Endometrium (tissue), 2 donors: ENCODE results near the gene TPP1.

Experiments
- FAIRE-seq: peaks from 2 replicates; lab custom pipeline; 2012; peaks lifted over from hg19 to GRCh38; lab: Jason Lieb, UNC
- donor health status: control.
- donor health status: control.

Gene TPP1

GRCh38 chr11:6646918-6647679 lies 27.9 kb upstream of the TPP1 start:
- FAIRE-seq, result peak; percentile 4

DNA sequence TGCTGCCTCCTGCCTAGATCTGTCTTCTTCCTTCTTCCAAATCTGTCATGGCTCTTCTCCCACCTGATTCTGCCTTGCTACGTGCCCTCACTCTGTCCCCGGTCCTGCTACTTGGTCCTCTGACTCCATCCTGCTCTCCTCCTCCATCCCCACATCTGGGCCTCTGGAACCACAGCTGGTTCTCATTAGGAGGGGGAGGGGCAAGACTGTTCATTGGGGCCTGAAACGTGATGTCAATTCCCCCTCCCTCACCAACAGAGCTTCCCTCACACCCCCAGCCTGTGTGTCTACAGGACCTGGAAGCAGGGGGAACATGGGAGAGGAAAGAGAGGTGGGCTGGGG lies 27.3 kb upstream of the TPP1 start:
- no peak for FAIRE-seq

DNA sequence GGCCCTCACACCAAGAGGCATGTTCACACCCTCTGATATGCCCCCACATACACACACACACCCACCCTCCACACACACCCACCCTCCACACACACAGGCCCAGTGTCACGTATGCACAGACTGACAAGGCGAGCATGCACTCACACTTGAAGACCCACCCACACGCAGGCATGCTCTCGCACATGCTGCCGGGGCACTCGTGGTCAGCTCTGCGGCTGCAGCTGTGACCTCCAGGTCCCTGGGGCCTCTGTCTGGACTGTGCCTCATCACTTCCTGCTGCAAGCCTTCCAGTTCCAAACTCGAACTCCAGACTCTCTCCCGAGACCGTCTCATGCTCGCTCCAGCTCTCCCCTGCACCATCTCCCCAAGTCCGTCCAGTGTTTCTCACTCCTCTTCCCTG lies 26.8 kb upstream of the TPP1 start:
- no peak for FAIRE-seq

DNA sequence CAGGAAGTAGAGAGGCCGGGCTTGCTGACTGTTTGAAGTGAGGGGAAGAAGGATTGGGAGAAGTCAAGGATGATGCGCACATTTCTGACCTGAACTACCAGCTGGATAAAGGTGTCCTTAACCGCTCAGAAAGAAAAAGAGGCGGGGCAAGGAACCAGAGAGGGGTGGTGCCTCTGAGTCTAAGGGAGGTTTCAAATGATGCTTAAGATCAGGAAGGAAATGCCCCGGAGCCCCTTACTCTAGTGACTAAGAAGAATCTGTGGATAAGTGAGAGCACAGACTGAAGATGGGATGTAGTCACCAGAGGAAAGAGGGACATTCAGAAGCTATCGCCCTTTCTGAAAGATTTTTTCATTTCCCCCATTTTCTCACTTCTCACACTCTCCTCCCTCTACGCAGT lies 23.7 kb upstream of the TPP1 start:
- no peak for FAIRE-seq

DNA sequence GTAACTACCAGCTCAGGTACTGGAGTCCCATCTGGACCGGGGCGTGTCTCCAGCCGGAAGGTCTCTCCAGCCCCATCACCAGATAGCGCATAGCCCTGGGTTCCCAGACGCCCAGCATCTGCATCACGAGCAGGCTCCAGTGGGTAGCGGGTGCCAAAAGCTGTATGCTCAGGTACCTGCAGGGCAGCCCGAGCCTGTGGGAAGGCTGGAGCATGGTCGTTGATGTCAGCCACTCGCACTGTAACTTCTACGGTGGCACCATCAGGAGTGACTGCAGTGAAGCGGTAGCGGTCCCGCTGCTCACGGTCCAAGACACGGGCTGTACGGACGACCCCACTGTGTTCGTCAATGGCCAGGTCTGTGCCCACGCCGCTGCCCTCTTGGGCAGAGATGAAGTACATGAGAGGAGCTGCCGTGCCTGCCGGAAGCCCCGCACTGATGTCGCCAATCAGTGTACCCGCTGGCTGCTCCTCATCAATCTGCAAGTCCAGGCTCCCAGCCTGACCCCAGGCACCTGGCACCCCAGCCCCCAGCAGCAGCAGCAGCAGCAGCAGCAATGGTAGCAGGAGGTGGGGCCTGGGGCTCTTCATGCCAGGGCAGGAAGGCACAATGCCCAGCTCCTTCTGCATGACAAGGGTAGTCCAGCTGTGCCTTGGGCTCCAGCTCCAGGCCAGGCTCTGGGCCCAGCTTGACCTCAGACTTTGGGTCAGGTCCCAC lies 21.9 kb upstream of the TPP1 start:
- no peak for FAIRE-seq

DNA sequence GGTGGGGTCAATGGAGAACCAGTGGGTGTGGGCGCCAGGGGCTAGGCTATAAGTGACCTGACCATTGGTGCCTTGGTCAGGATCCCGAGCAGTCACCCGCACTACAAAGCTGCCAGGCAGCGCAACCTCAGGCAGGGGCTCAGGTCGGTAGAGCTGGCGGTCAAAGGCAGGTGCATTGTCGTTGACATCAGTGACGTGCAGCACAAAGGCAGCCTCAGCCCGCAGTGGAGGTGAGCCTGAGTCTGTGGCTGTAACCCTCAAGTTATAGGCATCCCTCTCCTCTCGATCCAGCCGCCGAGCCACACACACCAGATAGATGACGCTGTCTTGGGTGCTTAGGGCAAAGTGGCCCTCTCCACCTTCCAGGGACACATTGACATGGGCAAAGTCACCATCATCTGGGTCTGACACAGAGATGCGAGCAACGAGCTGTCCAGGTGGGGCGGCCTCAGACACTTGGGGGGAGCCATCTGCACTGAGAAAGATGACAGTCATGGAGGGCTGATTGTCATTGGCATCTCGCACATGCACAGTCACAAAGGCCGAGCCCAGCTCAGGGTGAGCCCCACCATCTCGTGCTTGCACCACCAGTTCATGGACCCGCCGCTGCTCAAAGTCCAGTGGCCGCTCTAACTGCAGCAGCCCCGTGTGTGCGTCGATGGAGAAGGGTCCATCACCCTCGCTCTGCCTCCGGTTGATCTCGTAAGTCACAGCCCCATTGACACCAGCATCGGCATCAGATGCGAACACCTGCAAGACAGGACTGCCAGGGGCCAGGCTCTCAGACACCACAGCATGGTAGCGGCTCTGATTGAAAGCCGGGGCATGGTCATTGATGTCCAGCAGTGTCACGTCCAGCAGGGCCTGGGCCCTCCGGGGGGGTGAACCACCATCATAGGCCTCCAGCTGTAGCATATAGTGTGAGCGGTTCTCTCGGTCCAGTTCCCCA lies 21.1 kb upstream of the TPP1 start:
- FAIRE-seq, result no peak

DNA sequence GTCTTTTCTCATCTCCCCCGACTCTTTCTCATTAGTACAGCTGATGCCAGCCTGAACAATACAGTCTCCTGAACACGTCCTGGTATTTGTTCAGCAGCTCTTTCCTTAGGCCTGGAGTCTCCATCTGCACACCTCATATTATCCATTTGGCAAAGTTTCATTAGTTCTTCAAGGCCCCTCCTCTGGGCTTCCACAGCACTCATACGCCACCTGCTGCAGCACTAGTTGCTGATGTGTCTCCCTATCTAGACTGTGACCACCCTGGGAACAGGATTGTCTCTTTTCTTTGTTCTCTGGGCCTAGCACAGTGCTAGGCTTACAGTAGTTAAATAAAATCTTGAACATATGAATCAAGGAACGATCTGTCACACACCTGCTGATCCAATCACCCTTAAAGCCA lies 19.2 kb upstream of the TPP1 start:
- FAIRE-seq, result no peak

DNA sequence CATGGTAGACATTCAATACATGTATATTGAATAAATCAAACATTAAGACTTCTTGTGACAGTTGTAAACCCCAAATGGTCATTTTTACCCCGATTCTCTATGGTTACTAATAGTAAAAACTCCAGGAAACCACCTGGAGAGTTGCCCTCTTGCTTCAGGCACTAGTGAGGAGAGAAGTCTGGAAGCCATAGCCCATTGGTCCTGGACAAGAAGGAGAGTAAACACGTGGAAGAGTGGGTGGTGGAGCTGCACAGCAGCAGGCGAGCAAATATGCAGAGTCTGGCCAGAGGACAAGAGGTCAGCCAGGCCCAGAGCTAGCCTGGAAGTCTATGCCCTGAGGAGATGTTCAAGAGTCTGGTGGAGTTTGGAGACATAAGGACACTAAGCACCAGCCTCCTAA lies 18.6 kb upstream of the TPP1 start:
- FAIRE-seq, result no peak

DNA sequence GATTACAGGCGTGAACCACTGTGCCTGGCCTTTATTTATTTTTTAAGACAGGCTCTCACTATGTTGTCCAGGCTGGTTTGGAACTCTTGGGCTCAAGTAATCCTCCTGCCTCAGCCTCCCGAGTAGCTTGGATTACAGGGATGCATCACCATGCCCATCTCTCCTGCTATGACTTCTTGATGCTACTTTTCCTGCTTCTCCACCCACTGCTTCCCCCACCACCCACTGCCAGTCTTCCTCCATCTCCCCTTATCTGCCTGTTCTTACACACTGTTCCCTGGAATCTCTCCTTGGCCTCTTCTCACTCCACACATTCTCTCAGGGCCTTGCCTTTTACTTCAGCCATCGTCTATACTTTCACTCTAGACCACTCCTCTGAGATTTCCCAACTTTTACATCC lies 17.3 kb upstream of the TPP1 start:
- no peak for FAIRE-seq

DNA sequence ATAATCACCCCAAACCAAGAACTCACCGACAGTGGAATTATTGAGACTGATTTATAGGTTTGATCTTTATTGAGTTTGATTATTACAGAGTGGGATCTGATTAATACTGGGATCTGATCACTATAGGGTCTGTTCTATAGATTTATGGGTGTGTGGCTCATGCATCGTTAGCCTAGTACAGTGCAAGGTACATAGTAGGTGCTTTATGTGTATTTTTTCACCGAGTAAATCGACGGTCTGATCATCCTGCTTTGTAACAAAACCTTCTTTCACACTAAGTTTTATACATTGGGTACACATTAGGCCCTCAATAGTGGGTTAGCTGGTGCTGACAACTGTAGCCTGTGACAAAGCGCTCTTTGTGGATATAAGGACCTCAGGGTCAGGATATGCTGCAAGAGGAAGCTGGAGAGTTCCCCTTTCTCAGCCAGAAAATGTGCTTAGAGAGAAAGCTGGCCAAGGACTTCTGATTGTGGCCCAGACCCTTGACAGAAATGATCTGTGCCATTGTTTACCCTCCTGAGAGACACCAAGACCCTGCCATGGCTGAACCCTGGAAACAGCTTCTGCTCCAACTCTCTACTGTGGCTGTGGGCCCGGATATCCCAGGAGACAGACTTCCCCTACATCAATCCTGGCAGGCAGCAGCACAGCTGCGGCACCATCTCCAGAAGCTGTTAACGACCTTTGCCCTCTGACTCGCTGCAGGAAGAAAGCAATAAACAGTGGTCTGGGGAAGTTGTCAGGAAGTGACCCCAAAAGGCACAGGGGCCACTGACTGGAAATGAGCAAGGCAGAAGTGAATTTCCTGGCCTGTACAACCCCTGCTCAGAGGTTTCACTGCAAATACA lies 16.1 kb upstream of the TPP1 start:
- no peak for FAIRE-seq

DNA sequence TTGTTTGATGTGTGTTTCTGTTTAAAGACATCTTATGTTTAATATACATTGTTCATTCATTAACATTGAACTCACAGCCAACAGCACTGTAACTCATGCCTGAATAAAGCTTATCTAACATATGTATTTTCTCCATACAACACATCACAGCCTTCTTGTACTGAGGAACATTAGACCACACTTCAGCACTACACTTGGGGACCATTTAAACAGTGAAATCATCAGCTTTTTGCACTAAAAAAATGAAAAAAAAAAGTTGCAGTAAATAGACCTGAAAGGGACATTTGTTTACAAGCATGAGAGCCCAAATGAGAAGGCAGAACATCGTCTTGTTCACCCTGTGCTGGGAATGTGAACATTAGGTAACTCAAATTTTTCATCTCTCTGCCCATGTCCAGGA lies 15.3 kb upstream of the TPP1 start:
- no peak for FAIRE-seq

DNA sequence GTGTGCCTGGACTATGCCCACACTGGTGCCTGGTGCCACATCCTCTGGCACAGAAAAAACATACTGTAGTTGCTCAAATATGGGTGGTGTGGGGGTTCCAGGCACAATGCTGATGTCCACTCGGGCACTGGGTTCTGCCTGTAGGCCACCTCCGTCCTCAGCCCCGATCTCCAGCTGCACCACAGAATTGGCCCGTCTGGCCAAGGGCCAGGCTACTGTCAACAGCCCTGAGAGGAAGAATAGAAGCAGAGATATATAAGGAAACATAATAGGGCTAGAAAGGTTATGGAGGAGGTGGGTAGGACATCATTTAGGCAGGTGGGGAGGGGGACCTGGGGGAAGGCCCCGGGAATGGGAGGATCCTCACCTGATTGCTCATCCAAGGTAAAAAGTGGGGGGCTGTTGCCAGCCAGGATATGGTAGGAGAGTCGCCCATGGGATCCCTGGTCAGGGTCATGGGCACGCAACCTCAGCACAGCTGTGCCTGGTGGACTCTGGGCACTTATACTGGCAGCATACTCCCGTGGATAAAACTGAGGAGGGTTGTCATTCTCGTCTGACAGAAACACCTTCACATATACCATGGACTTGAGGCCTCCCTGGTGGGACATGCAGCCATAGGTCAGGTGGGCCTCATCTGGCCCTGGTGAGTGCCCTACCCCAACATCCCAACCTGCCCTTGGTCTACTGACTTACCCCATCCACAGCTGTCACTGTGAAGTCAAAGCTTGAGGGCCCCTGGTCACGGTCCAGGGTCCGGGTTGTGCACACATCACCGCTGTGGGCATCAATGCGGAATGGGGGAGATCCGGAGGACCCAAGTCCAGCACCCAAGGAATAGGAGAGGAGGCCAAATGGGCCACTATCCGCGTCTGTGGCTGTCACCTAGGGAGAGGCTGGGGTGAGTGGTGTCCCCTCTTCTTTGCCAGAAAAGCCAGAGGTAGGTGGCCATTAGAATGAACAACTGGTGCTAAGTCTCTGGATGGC lies 14.5 kb upstream of the TPP1 start:
- FAIRE-seq, result no peak

GRCh38 chr11:6632116-6633073 lies 13.2 kb upstream of the TPP1 start:
- no peak for FAIRE-seq

DNA sequence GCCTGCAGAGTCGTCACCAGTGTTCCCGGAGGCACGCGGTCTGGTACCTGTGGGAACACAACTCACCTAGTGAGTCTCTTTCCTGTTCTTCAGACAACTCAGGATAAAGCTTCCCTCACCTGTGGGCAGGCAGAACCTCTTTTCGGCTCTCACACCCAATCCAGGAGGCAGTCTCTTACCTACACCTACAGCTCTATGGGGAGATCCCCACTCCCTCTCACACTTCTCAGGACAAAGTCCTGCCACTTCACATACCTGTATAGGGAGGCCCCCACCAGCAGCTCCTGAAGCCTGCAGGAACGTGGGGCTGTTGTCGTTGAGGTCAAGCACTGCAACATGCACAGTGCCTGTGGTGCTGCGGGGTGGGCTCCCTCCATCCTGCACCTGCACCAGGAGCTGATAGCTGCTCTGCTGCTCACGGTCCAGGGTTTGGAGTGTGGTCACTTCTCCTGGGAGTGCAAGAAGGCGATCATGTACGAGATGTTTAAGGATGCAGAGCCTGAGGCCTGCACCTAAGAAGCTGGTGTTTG lies 12.2 kb upstream of the TPP1 start:
- FAIRE-seq, result no peak

- no peak for FAIRE-seq
These were observed 11.5 kb upstream of the TPP1 start for GRCh38 chr11:6630632-6631291.

- no peak for FAIRE-seq
These were observed 10.8 kb upstream of the TPP1 start for GRCh38 chr11:6629892-6630631.

- no peak for FAIRE-seq
These were observed 10.3 kb upstream of the TPP1 start for GRCh38 chr11:6629573-6629891.

DNA sequence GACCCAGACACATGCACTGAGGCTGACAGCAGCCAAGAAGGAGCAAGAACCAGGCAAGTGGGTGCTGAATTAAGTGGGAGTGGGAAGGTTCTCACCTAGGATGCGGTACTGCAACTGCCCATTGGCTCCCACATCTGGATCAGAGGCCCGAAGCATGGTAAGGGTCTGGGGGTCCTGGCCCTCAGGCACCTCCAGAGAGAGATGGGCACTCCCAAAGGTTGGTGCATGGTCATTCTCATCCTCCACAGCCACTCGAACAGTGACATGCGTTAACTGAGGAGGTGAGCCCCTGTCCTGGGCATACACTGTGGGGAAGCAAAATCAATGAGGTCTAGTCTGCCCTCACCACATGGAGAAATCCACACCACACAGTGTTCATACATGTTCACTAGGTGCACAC lies 9.3 kb upstream of the TPP1 start:
- no peak for FAIRE-seq
